Activated T-helper 17 cell treated with anti-CD3 and anti-CD28 coated beads, Interleukin-2, amount 50 U/mL, for 72 hours (primary cell): ENCODE data around the gene ADD3. TPM values are rescaled to one million over a fixed set of nuclear protein-coding genes. Genes with fewer than 3 reads are reported as not detected.

Experiments
- ATAC-seq: fragments of 150-1000 bp; cut with Tn5 transposase; replicated peaks from 2 replicates; pipeline ENCODE4 v1.10.0; 2021; ENCODE audit warnings: mild to moderate bottlenecking, moderate library complexity
- H3K27ac Mint-ChIP-seq: one replicate; pipeline ENCODE4 v1.8.0; 2022; ENCODE audit warnings: mixed read lengths
- H3K27me3 Mint-ChIP-seq: one replicate; pipeline ENCODE4 v1.8.0; 2022; ENCODE audit warnings: mixed read lengths
- H3K36me3 Mint-ChIP-seq: one replicate; pipeline ENCODE4 v1.8.0; 2022; ENCODE audit warnings: low read depth, mild to moderate bottlenecking, mixed read lengths
- H3K4me1 Mint-ChIP-seq: one replicate; pipeline ENCODE4 v1.8.0; 2022; ENCODE audit warnings: mixed read lengths
- H3K4me3 Mint-ChIP-seq: one replicate; pipeline ENCODE4 v1.8.0; 2022; ENCODE audit warnings: mild to moderate bottlenecking, mixed read lengths
- H3K9me3 Mint-ChIP-seq: one replicate; pipeline ENCODE4 v1.8.0; 2022; ENCODE audit warnings: mixed read lengths
- total RNA-seq, 2 donors: library from RNA; stranded (reverse); gene quantifications; one replicate each; pipeline ENCODE4 v1.2.3, GENCODE V29; 2022

Gene ADD3
- total RNA-seq, 2 donors from 2014 or later: 115 to 119 TPM

- Mint-ChIP-seq H3K9me3 (no peaks in the 10 kb centered on the region), H3K36me3 (no peaks in the 10 kb centered on the region), H3K4me1 (peaks cover 41% of the 10 kb centered on the region), H3K27me3 (no peaks in the 10 kb centered on the region), H3K27ac (no peak overlapping the region), H3K4me3 (peak overlapping the region; percentile 43)
- ATAC-seq: no peak
Measured at GRCh38 chr10:110023785-110024465, 16.1 kb downstream of the ADD3 start.

DNA sequence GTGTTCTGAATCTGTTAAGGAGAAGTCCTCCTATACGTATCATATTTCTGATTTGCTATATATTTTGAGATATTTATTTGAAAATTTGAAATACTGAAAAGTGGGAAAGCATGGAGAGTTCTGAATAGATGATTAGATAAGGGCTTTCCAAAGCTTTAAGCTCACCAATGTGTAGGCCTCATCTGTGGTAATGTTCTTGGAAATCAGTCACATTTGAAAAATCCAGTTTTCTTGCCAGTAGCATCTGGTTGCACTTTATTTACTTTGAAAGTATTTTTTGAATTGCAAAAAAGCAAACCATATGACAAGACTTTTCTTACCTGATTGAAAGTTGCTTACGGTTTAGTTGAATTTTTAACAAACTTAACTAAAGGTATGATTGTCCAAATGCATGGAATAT, 21.7 kb downstream of the ADD3 start:
- H3K27me3 Mint-ChIP-seq: no peaks in the 10 kb centered on the region
- H3K4me1 Mint-ChIP-seq: peaks cover 26% of the 10 kb centered on the region
- no peak overlapping the region for H3K4me3 Mint-ChIP-seq
- no peak overlapping the region for H3K27ac Mint-ChIP-seq
- ATAC-seq: no peak
- no peaks in the 10 kb centered on the region for H3K36me3 Mint-ChIP-seq
- no peaks in the 10 kb centered on the region for H3K9me3 Mint-ChIP-seq

GRCh38 chr10:110032801-110033700, 25.3 kb downstream of the ADD3 start:
- Mint-ChIP-seq H3K4me3 (peak overlapping the region; percentile 7), H3K27me3 (no peaks in the 10 kb centered on the region), H3K9me3 (no peaks in the 10 kb centered on the region), H3K27ac (no peak overlapping the region), H3K36me3 (no peaks in the 10 kb centered on the region), H3K4me1 (peaks cover 31% of the 10 kb centered on the region)
- ATAC-seq: no peak

GRCh38 chr10:110033701-110034235, 26.0 kb downstream of the ADD3 start:
- Mint-ChIP-seq H3K27ac (no peak overlapping the region), H3K27me3 (no peaks in the 10 kb centered on the region), H3K36me3 (no peaks in the 10 kb centered on the region), H3K9me3 (no peaks in the 10 kb centered on the region), H3K4me3 (peak overlapping the region; percentile 7), H3K4me1 (peaks cover 31% of the 10 kb centered on the region)
- ATAC-seq: no peak

DNA sequence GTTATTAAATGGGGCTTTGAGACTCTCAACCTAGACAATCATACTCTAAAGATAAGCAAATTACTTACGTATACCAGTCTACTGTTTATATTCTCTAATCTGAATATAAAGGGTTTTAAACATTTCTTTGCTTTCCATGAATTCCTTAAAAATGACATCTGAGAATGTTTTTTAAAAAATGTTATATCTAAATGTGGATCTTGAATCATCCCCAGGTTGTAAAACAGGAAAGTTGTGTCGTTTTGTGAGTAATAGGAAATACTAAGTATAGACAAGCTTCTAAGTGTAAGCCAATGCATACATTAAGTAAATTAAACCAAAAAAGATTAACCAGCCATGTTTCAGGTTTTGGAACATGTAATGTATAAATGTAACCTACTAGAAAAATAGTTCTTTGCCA, 26.8 kb downstream of the ADD3 start:
- H3K27ac Mint-ChIP-seq: peak overlapping the region; percentile 79

GRCh38 chr10:110035070-110035921, 27.5 kb downstream of the ADD3 start:
- Mint-ChIP-seq H3K27me3 (no peaks in the 10 kb centered on the region), H3K9me3 (no peaks in the 10 kb centered on the region), H3K36me3 (no peaks in the 10 kb centered on the region), H3K4me1 (peaks cover 43% of the 10 kb centered on the region), H3K4me3 (peak overlapping the region; percentile 66), H3K27ac (peak overlapping the region; percentile 79)
- peak; percentile 39 for ATAC-seq

More for the DNA sequence above, 26.8 kb downstream of the ADD3 start:
- H3K36me3 Mint-ChIP-seq: no peaks in the 10 kb centered on the region
- no peaks in the 10 kb centered on the region for H3K9me3 Mint-ChIP-seq
- H3K4me3 Mint-ChIP-seq: peak overlapping the region; percentile 66
- ATAC-seq: no peak
- H3K4me1 Mint-ChIP-seq: peaks cover 39% of the 10 kb centered on the region
- no peaks in the 10 kb centered on the region for H3K27me3 Mint-ChIP-seq

GRCh38 chr10:110036640-110037039, 28.9 kb downstream of the ADD3 start:
- Mint-ChIP-seq H3K27ac (peak overlapping the region; percentile 79), H3K9me3 (no peaks in the 10 kb centered on the region), H3K36me3 (no peaks in the 10 kb centered on the region), H3K27me3 (no peaks in the 10 kb centered on the region), H3K4me3 (peak overlapping the region; percentile 66), H3K4me1 (peaks cover 52% of the 10 kb centered on the region)
- peak; percentile 56 for ATAC-seq

GRCh38 chr10:110039254-110039653, 31.5 kb downstream of the ADD3 start:
- peak overlapping the region; percentile 1 for H3K27ac Mint-ChIP-seq
- ATAC-seq: no peak
- H3K36me3 Mint-ChIP-seq: no peaks in the 10 kb centered on the region

DNA sequence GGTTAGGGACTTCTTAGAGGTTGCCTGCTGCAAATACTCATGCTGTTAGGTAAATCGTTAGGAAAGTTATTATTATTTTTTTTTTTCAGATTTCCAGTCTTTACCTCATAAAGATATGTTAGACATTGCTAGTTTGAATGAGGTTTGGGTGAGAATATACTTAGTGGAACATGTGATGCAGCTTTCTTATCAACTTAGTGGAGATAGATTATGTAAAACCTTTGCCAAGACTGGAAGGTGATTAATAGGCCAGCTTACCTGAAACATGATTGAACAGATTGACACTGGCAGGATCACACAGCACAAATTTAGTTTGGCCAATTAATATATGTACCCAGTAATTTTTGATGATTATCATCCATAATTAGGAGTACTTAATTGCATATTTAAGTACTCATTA, 32.3 kb downstream of the ADD3 start:
- no peaks in the 10 kb centered on the region for H3K36me3 Mint-ChIP-seq
- peaks cover 46% of the 10 kb centered on the region for H3K4me1 Mint-ChIP-seq
- ATAC-seq: no peak
- no peaks in the 10 kb centered on the region for H3K27me3 Mint-ChIP-seq
- H3K9me3 Mint-ChIP-seq: no peaks in the 10 kb centered on the region
- H3K27ac Mint-ChIP-seq: peak overlapping the region; percentile 12
- H3K4me3 Mint-ChIP-seq: peak overlapping the region; percentile 34

More at GRCh38 chr10:110039254-110039653, 31.5 kb downstream of the ADD3 start:
- no peaks in the 10 kb centered on the region for H3K9me3 Mint-ChIP-seq
- no peaks in the 10 kb centered on the region for H3K27me3 Mint-ChIP-seq
- H3K4me3 Mint-ChIP-seq: peak overlapping the region; percentile 34
- H3K4me1 Mint-ChIP-seq: peaks cover 44% of the 10 kb centered on the region

DNA sequence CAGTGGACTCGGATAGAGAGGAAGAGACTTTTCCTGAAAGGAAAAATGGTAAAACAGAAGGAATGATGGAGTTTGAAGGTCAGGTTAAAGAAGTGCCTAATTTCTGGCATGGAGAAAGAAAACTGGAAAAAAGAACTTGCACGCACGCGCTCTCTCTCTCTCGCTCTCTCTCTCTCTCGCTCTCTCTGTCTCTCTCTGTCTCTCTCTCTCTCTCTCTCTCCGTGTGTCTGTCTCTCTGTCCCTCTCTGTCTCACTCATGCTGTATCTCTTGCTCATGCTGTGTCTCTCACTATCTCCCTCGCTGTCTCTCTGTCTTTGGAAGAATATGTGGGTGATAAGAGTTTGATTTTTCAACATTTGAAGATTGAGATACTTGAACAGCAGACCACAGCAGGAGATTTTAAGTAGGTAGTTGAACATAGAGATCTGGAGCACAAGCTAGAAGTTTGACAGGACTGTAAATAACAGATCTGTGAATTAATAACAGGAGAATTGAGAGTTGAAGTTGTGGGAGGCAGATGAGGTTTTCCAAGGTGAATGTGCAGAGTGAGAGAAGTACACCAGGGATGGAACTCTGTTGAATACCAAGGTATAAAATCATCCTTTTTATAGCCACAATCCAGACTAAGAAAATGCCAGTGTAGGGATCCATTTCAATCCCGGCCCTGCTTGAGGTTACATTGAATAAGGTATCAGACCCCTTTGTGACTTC, 33.1 kb downstream of the ADD3 start:
- Mint-ChIP-seq H3K9me3 (no peaks in the 10 kb centered on the region), H3K27me3 (no peaks in the 10 kb centered on the region), H3K4me1 (peaks cover 42% of the 10 kb centered on the region), H3K36me3 (no peaks in the 10 kb centered on the region), H3K4me3 (peak overlapping the region; percentile 34), H3K27ac (peak overlapping the region; percentile 12)
- ATAC-seq: no peak

- ATAC-seq: no peak
- Mint-ChIP-seq H3K27ac (no peak overlapping the region), H3K9me3 (no peaks in the 10 kb centered on the region), H3K36me3 (no peaks in the 10 kb centered on the region), H3K4me1 (peaks cover 42% of the 10 kb centered on the region), H3K4me3 (peak overlapping the region; percentile 34), H3K27me3 (no peaks in the 10 kb centered on the region)
Measured at GRCh38 chr10:110041479-110041829, 33.7 kb downstream of the ADD3 start.

DNA sequence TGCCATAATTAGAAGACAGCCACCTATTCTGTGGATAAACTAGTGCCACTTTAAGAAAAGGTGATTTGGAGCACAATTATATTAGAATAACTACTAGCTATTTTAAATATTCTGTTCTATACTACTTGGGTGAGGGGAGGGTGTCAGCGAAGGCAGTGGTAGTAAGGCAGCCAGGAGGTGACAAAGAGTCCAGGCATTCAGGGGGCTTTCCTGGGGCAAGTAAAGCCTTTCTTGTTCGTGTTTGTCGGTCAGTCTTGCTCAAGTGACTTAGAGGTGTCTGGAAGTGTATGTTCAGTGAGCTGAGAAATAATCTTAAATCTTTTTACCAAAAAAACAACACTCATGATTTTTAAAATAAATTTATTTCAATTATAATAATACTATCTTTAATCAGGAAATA, 34.4 kb downstream of the ADD3 start:
- ATAC-seq: no peak
- H3K4me1 Mint-ChIP-seq: peaks cover 42% of the 10 kb centered on the region
- no peak overlapping the region for H3K27ac Mint-ChIP-seq
- H3K9me3 Mint-ChIP-seq: no peaks in the 10 kb centered on the region
- H3K4me3 Mint-ChIP-seq: no peak overlapping the region
- no peaks in the 10 kb centered on the region for H3K27me3 Mint-ChIP-seq
- H3K36me3 Mint-ChIP-seq: no peaks in the 10 kb centered on the region

DNA sequence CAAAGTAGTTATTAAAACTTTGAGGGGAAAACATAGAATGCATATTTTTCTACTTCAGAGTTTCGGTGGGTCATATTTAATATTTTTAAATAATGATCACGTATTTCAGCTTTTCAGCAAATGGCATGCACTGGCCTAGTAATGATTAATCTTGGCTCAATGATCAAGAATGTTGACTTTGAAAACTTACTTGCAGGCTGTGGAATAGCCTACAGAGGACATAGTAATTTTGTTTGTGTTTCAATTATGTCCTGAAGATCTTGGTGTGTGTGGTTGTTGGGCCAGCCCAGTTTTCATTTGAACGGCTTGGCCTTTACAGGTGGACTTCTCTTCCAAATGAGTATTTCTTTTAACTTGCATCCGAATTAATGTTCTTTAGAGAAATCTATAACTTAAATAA, 35.1 kb downstream of the ADD3 start:
- Mint-ChIP-seq H3K27me3 (no peaks in the 10 kb centered on the region), H3K4me3 (no peak overlapping the region), H3K9me3 (no peaks in the 10 kb centered on the region), H3K36me3 (peaks cover 1% of the 10 kb centered on the region), H3K27ac (no peak overlapping the region), H3K4me1 (peaks cover 42% of the 10 kb centered on the region)
- ATAC-seq: no peak
